ENCODE results near the gene LAMTOR3. TPM values are rescaled to one million over a fixed set of nuclear protein-coding genes. Genes with fewer than 3 reads are reported as not detected.

The LAMTOR3 gene
- total RNA-seq, 5 donors from 2014 or later (not counting 1 experiment from before 2014, with no cell fraction given) = 17.5 to 25.0 (median 19.4) TPM

DNA sequence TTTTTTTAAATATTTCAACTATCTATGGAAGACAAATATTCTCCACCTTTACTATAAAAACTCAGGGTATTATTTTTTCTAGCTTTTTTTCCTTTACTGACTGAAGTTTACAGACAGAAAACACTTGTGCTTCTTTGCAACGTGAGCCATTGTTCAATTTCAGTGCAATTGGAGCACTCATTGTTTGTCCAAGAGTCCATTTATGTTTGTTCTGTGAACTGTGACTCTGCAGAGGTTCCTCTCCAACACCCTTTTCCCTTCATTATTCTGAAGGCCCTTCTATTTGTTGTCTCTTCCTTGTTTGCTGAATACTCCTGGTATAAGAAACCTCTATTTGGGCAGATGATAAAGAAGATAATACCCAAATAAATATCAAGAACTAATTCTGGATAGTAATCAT, 40.2 kb downstream of the LAMTOR3 start:
- peaks cover 38% of the 10 kb centered on the region for H3K36me3 Mint-ChIP-seq
- Histone ChIP-seq H3K4me3 (ENCODE audit: control insufficient read depth in 1 of 2, extremely low read depth in 1 of 2, low read length in 1 of 2) (no peak overlapping the region), H3K36me3 (ENCODE audit: control insufficient read depth in 2 of 2, extremely low read depth in 1 of 2, insufficient read depth in 1 of 2, low read length in 1 of 2) (peaks cover 0 to 8% of the 10 kb centered on the region in 2 donors), H3K27ac (ENCODE audit: low read length) (no peak overlapping the region), H3K4me1 (ENCODE audit: control insufficient read depth in 1 of 2, extremely low read depth in 1 of 2, insufficient read depth in 2 of 2, low read length in 2 of 2) (peaks cover 0 to 18% of the 10 kb centered on the region in 2 experiments), H3K9me3 (no peaks in the 10 kb centered on the region), H3K27me3 (replicated peaks in 1 of 2; ENCODE audit: control insufficient read depth in 2 of 2, extremely low read depth in 1 of 2, insufficient read depth in 2 of 2, low read length in 1 of 2) (no peaks in the 10 kb centered on the region)
- no peak overlapping the region for H3K27ac Mint-ChIP-seq
- ChIA-PET CTCF (interaction anchor here in 1 of 2 donors (1.2 kb wide), 1 partner anchor 42 kb away, joined by 8 read pairs; no protein-coding TSS in a partner anchor), POLR2A (interaction anchor here in 1 of 2 donors (0.9 kb wide), 1 partner anchor 28 kb away, joined by 5 read pairs; no protein-coding TSS in a partner anchor)
- DNase-seq (no peak), ATAC-seq (replicated peaks in 1 of 4) (no peak)
- no peaks in the 10 kb centered on the region for H3K9me3 Mint-ChIP-seq
- whole genome bisulfite sequencing (ENCODE audit: insufficient coverage) = no CpG with 5 or more reads among the region's 1 CpG
- no peak overlapping the region for H3K4me3 Mint-ChIP-seq
- H3K27me3 Mint-ChIP-seq = no peaks in the 10 kb centered on the region
- H3K4me1 Mint-ChIP-seq = peaks cover 32 to 49% (median 32%) of the 10 kb centered on the region in 3 donors

DNA sequence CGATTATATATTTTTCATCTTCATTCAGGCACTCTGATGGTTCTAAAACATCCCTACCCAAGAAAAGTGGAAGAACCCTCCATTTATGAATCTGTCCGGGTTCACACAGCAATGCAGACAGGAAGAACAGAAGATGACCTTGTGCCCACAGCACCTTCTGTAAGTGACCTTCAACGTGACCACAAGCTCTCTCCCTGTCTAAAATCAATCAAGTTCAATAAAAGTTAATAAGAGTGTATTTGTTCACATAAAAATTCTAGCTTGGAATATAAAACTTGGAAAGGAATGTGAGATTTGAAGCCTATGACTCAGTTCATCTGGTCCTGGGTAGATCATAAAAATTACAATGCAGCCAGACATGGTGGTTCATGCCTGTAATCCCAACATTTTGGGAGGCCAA, 41.0 kb downstream of the LAMTOR3 start:
- POLR2A ChIA-PET = interaction anchor here in 1 of 2 donors (0.9 kb wide), 1 partner anchor 29 kb away, joined by 5 read pairs; no protein-coding TSS in a partner anchor
- H3K36me3 ChIP-seq (ENCODE audit: control insufficient read depth in 2 of 2, extremely low read depth in 1 of 2, insufficient read depth in 1 of 2, low read length in 1 of 2) = peaks cover 0 to 8% of the 10 kb centered on the region in 2 donors
- no peaks in the 10 kb centered on the region for H3K9me3 ChIP-seq
- no peak overlapping the region for H3K4me3 ChIP-seq (ENCODE audit: control insufficient read depth in 1 of 2, extremely low read depth in 1 of 2, low read length in 1 of 2)
- Mint-ChIP-seq H3K27me3 (no peaks in the 10 kb centered on the region), H3K36me3 (peaks cover 35% of the 10 kb centered on the region), H3K27ac (no peak overlapping the region), H3K9me3 (no peaks in the 10 kb centered on the region), H3K4me1 (peaks cover 32 to 56% (median 40%) of the 10 kb centered on the region in 3 donors), H3K4me3 (no peak overlapping the region)
- H3K27ac ChIP-seq (ENCODE audit: low read length) = no peak overlapping the region
- H3K4me1 ChIP-seq (ENCODE audit: control insufficient read depth in 1 of 2, extremely low read depth in 1 of 2, insufficient read depth in 2 of 2, low read length in 2 of 2) = peaks cover 2 to 24% of the 10 kb centered on the region in 2 experiments
- CTCF ChIA-PET = interaction anchor here (0.9 to 1.6 kb wide), 4 partner anchors 27 to 44 kb away, joined by 3 to 8 read pairs (median 3); partner anchors contain the start of gene DAPP1 (in 1 of the 2)
- ATAC-seq (replicated peaks in 1 of 4) (no peak), DNase-seq (no peak)
- 100% methylated on average over 1 of the region's 3 CpGs for WGBS (ENCODE audit: insufficient coverage)
- no peaks in the 10 kb centered on the region for H3K27me3 ChIP-seq (replicated peaks in 1 of 2; ENCODE audit: control insufficient read depth in 2 of 2, extremely low read depth in 1 of 2, insufficient read depth in 2 of 2, low read length in 1 of 2)

DNA sequence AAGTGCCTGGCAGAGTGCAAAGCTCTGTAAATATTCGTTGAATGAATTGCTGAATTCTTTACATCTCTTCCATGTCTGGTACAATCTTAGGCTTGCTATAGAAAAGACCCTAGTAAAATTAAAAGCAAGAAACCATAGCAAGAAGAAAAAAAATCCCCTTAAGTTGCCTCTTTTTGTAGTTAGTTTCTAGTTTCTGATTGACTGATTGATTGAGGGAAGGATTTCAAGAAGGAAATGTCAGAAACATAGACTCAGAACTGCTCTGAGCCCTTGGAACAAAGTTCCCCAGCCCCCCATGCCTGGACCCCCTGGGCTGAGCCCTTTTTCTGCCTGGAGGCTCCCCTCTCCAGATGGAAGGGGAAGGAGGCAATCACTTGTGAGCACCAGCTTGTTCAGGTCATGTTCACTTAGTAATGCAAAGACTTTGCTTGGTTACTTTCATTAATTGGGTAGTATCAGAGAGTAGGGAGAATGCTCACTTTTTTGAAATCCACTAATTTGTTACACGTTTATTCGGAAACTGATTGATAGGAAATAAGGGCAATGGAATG, 42.0 kb downstream of the LAMTOR3 start:
- ATAC-seq (replicated peaks in 1 of 4) (no peak), DNase-seq (no peak)
- Histone ChIP-seq H3K27ac (ENCODE audit: low read length) (no peak overlapping the region), H3K4me1 (ENCODE audit: control insufficient read depth in 1 of 2, extremely low read depth in 1 of 2, insufficient read depth in 2 of 2, low read length in 2 of 2) (peaks cover 4 to 31% of the 10 kb centered on the region in 2 experiments), H3K4me3 (ENCODE audit: control insufficient read depth in 1 of 2, extremely low read depth in 1 of 2, low read length in 1 of 2) (no peak overlapping the region), H3K27me3 (replicated peaks in 1 of 2; ENCODE audit: control insufficient read depth in 2 of 2, extremely low read depth in 1 of 2, insufficient read depth in 2 of 2, low read length in 1 of 2) (no peaks in the 10 kb centered on the region), H3K36me3 (ENCODE audit: control insufficient read depth in 2 of 2, extremely low read depth in 1 of 2, insufficient read depth in 1 of 2, low read length in 1 of 2) (peaks cover 0 to 8% of the 10 kb centered on the region in 2 donors), H3K9me3 (no peaks in the 10 kb centered on the region)
- Mint-ChIP-seq H3K27me3 (no peaks in the 10 kb centered on the region), H3K9me3 (no peaks in the 10 kb centered on the region), H3K27ac (no peak overlapping the region), H3K4me3 (peak overlapping the region in 1 of 3 donors; percentile 28), H3K36me3 (peaks cover 31% of the 10 kb centered on the region), H3K4me1 (peaks cover 38 to 62% (median 47%) of the 10 kb centered on the region in 3 donors)
- no CpG with 5 or more reads among the region's 3 CpGs for WGBS (ENCODE audit: insufficient coverage)
- ChIA-PET POLR2A (interaction anchor here in 1 of 2 donors (0.6 kb wide), 1 partner anchor 56 kb away, joined by 3 read pairs; no protein-coding TSS in a partner anchor), CTCF (interaction anchor here (1.5 to 1.6 kb wide), 2 partner anchors 35 to 44 kb away, joined by 3 read pairs; partner anchors contain the start of gene DAPP1 (in 1 of the 2))

DNA sequence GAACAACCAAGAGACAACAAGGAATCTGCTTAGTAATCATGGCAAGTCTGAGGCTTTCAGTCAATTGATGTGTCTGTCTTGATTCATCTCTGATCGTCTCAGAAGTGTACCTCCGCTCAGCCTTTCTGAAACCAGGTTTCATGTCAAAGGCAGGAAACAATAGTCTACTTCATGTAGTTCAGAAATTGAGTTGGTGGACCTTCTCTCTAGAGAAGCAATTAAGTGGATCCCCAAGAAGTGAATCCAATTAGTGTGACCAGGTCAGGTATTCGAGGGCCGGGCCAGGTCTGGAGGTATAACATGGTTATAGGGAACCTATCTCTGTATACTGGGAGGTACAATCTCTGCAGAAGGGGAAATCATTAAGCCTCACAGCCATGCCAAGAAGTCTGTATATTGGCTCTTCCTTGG, 45.6 kb downstream of the LAMTOR3 start:
- ChIA-PET CTCF (no interaction called here), POLR2A (interaction anchor here in 1 of 2 donors (0.7 kb wide), 1 partner anchor 1101 kb away, joined by 3 read pairs; no protein-coding TSS in a partner anchor)

DNA sequence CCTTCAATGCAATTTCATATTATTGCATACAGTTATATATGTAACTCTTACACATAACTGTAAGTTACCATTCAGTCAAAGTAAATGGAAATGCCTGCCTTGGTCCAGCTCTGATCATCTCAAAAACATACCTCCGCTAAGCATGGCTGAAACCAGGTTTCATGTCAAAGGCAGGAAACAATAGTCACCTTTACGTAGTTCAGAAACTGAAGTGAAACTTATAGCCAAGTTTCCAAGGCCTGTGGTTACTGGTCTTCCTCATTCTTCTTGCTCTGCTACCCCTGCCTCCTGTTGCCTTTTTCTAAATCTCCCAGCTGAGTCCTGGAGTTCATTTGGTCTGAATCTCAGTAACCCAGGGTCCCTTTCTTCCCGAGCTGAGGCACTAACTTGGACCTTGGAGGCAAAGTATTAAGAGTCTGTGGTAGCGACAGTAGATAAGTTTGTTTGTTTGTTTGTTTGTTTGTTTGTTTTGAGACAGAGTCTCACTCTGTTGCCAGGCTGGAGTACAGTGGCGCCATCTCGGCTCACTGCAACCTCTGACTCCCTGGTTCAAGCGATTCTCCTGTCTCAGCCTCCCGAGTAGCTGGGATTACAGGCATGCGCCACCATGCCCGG, 46.8 kb downstream of the LAMTOR3 start:
- Mint-ChIP-seq H3K27ac (peak overlapping the region; percentile 86 to 95), H3K4me3 (peak overlapping the region; percentile 43 to 61 (median 50)), H3K9me3 (no peaks in the 10 kb centered on the region), H3K4me1 (peaks cover 43 to 64% (median 51%) of the 10 kb centered on the region in 3 donors), H3K27me3 (no peaks in the 10 kb centered on the region), H3K36me3 (peaks cover 18% of the 10 kb centered on the region)
- Histone ChIP-seq H3K27me3 (replicated peaks in 1 of 2; ENCODE audit: control insufficient read depth in 2 of 2, extremely low read depth in 1 of 2, insufficient read depth in 2 of 2, low read length in 1 of 2) (no peaks in the 10 kb centered on the region), H3K27ac (ENCODE audit: low read length) (peak overlapping the region; percentile 62), H3K4me1 (ENCODE audit: control insufficient read depth in 1 of 2, extremely low read depth in 1 of 2, insufficient read depth in 2 of 2, low read length in 2 of 2) (peaks cover 28 to 33% of the 10 kb centered on the region in 2 experiments), H3K4me3 (ENCODE audit: control insufficient read depth in 1 of 2, extremely low read depth in 1 of 2, low read length in 1 of 2) (no peak overlapping the region), H3K36me3 (ENCODE audit: control insufficient read depth in 2 of 2, extremely low read depth in 1 of 2, insufficient read depth in 1 of 2, low read length in 1 of 2) (no peaks in the 10 kb centered on the region), H3K9me3 (no peaks in the 10 kb centered on the region)
- WGBS (ENCODE audit: insufficient coverage) = 39% methylated on average over 3 of the region's 10 CpGs
- CTCF ChIA-PET = interaction anchor here in 1 of 2 donors (2.6 kb wide), 1 partner anchor 39 kb away, joined by 12 read pairs; no protein-coding TSS in a partner anchor
- POLR2A ChIA-PET = interaction anchor here in 1 of 2 donors (0.6 kb wide), 1 partner anchor 761 kb away, joined by 12 read pairs; no protein-coding TSS in a partner anchor
- ATAC-seq (replicated peaks in 1 of 4) (peak in 3 of 4 experiments; percentile 44 to 60 (median 59)), DNase-seq (peak in 1 of 35 experiments; percentile 49)

More for the DNA sequence above, 45.6 kb downstream of the LAMTOR3 start:
- H3K27ac ChIP-seq (ENCODE audit: low read length) = no peak overlapping the region
- Mint-ChIP-seq H3K4me3 (peak overlapping the region in 2 of 3 donors; percentile 21 to 61), H3K9me3 (no peaks in the 10 kb centered on the region), H3K36me3 (peaks cover 17% of the 10 kb centered on the region), H3K4me1 (peaks cover 46 to 64% (median 51%) of the 10 kb centered on the region in 3 donors), H3K27me3 (no peaks in the 10 kb centered on the region), H3K27ac (peak overlapping the region; percentile 75 to 86)
- 35% methylated on average over 2 of the region's 4 CpGs for WGBS (ENCODE audit: insufficient coverage)
- no peaks in the 10 kb centered on the region for H3K27me3 ChIP-seq (replicated peaks in 1 of 2; ENCODE audit: control insufficient read depth in 2 of 2, extremely low read depth in 1 of 2, insufficient read depth in 2 of 2, low read length in 1 of 2)
- peaks cover 28 to 33% of the 10 kb centered on the region in 2 experiments for H3K4me1 ChIP-seq (ENCODE audit: control insufficient read depth in 1 of 2, extremely low read depth in 1 of 2, insufficient read depth in 2 of 2, low read length in 2 of 2)
- DNase-seq (peak in 1 of 35 experiments; percentile 18), ATAC-seq (replicated peaks in 1 of 4) (no peak)
- H3K36me3 ChIP-seq (ENCODE audit: control insufficient read depth in 2 of 2, extremely low read depth in 1 of 2, insufficient read depth in 1 of 2, low read length in 1 of 2) = peaks cover 0 to 2% of the 10 kb centered on the region in 2 donors
- H3K4me3 ChIP-seq (ENCODE audit: control insufficient read depth in 1 of 2, extremely low read depth in 1 of 2, low read length in 1 of 2) = no peak overlapping the region
- no peaks in the 10 kb centered on the region for H3K9me3 ChIP-seq

DNA sequence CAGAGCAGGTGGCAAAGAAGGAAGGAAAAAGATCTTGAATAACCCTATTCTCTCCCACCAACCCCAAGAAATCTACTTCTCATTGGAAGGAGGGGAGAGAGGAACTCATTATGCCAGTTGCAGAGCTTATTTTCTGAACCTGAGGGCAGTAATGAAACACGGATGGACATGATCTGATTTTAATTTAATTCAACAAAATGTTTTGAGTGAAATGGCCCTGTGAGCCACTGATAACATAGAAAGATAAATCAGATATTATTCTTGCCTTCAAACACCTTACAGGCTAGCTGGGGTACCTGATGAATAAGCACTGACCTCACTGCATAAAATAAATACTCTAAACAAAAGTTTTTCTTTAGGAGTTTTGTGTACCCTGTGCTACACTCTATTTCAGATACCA, 47.3 kb downstream of the LAMTOR3 start:
- Histone ChIP-seq H3K4me1 (ENCODE audit: control insufficient read depth in 1 of 2, extremely low read depth in 1 of 2, insufficient read depth in 2 of 2, low read length in 2 of 2) (peaks cover 28 to 33% of the 10 kb centered on the region in 2 experiments), H3K4me3 (ENCODE audit: control insufficient read depth in 1 of 2, extremely low read depth in 1 of 2, low read length in 1 of 2) (no peak overlapping the region), H3K9me3 (no peaks in the 10 kb centered on the region), H3K27ac (ENCODE audit: low read length) (peak overlapping the region; percentile 62), H3K36me3 (ENCODE audit: control insufficient read depth in 2 of 2, extremely low read depth in 1 of 2, insufficient read depth in 1 of 2, low read length in 1 of 2) (no peaks in the 10 kb centered on the region), H3K27me3 (replicated peaks in 1 of 2; ENCODE audit: control insufficient read depth in 2 of 2, extremely low read depth in 1 of 2, insufficient read depth in 2 of 2, low read length in 1 of 2) (no peaks in the 10 kb centered on the region)
- Mint-ChIP-seq H3K4me1 (peaks cover 39 to 60% (median 51%) of the 10 kb centered on the region in 3 donors), H3K9me3 (no peaks in the 10 kb centered on the region), H3K36me3 (peaks cover 22% of the 10 kb centered on the region), H3K27ac (peak overlapping the region; percentile 86 to 95), H3K4me3 (peak overlapping the region in 2 of 3 donors; percentile 32 to 61), H3K27me3 (no peaks in the 10 kb centered on the region)
- no CpG with 5 or more reads among the region's 1 CpG for WGBS (ENCODE audit: insufficient coverage)
- POLR2A ChIA-PET = interaction anchor here (0.5 to 0.8 kb wide), 3 partner anchors 13 to 760 kb away, joined by 3 to 12 read pairs (median 3); no protein-coding TSS in a partner anchor
- DNase-seq (no peak), ATAC-seq (replicated peaks in 1 of 4) (no peak)
- CTCF ChIA-PET = interaction anchor here in 1 of 2 donors (2.6 kb wide), 1 partner anchor 38 kb away, joined by 12 read pairs; no protein-coding TSS in a partner anchor
